Ovary (tissue), 3 donors: ENCODE measurements around the gene ERBB2.
"Not testable (repeated sequence)": the region's sequence is repeated elsewhere in the genome, so short reads cannot be mapped to it uniquely, and the experiment has no call there.

Experiments
- POLR2A ChIP-seq: fragments of 450-650 bp; IDR thresholded peaks from one replicate; pipeline ENCODE4 v1.6.1; 2017; ENCODE audit warnings: antibody characterized with exemption, mild to moderate bottlenecking, moderate library complexity
- TF ChIP-seq, protein P1 (sequence below), 3 donors: fragments of 450-650 bp in 2 of 3; fragments of 200-600 bp in 1 of 3; IDR thresholded peaks; one replicate each; pipeline versions ENCODE4 v1.5.1 to v1.8.0; 2016 to 2022; ENCODE audit warnings: antibody characterized with exemption in 3 of 3, mild to moderate bottlenecking in 1 of 3
- donor health status: DM: no; HTN: no; CAD: no.

DNA sequence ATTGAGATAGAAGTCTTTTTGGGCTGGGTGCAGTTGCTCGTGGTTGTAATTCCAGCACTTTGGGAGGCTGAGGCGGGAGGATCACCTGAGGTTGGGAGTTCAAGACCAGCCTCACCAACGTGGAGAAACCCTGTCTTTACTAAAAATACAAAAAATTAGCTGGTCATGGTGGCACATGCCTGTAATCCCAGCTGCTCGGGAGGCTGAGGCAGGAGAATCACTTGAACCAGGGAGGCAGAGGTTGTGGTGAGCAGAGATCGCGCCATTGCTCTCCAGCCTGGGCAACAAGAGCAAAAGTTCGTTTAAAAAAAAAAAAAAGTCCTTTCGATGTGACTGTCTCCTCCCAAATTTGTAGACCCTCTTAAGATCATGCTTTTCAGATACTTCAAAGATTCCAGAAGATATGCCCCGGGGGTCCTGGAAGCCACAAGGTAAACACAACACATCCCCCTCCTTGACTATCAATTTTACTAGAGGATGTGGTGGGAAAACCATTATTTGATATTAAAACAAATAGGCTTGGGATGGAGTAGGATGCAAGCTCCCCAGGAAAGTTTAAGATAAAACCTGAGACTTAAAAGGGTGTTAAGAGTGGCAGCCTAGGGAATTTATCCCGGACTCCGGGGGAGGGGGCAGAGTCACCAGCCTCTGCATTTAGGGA, 577 bp upstream of the ERBB2 start:
- TF ChIP-seq, protein P1, sequence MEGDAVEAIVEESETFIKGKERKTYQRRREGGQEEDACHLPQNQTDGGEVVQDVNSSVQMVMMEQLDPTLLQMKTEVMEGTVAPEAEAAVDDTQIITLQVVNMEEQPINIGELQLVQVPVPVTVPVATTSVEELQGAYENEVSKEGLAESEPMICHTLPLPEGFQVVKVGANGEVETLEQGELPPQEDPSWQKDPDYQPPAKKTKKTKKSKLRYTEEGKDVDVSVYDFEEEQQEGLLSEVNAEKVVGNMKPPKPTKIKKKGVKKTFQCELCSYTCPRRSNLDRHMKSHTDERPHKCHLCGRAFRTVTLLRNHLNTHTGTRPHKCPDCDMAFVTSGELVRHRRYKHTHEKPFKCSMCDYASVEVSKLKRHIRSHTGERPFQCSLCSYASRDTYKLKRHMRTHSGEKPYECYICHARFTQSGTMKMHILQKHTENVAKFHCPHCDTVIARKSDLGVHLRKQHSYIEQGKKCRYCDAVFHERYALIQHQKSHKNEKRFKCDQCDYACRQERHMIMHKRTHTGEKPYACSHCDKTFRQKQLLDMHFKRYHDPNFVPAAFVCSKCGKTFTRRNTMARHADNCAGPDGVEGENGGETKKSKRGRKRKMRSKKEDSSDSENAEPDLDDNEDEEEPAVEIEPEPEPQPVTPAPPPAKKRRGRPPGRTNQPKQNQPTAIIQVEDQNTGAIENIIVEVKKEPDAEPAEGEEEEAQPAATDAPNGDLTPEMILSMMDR (IDR thresholded peaks at IDR 0.05): not testable (repeated sequence)
- not testable (repeated sequence) for TF ChIP-seq POLR2A
